GM19193 (cell line): ENCODE results near the gene PPP6R1.

Source experiments
- POLR2A ChIP-seq: IDR thresholded peaks from 4 replicates; pipeline ENCODE4 v1.6.1; 2011; ENCODE audit not compliant: insufficient read depth, insufficient read length; ENCODE audit errors: extremely low read depth

The PPP6R1 gene

DNA sequence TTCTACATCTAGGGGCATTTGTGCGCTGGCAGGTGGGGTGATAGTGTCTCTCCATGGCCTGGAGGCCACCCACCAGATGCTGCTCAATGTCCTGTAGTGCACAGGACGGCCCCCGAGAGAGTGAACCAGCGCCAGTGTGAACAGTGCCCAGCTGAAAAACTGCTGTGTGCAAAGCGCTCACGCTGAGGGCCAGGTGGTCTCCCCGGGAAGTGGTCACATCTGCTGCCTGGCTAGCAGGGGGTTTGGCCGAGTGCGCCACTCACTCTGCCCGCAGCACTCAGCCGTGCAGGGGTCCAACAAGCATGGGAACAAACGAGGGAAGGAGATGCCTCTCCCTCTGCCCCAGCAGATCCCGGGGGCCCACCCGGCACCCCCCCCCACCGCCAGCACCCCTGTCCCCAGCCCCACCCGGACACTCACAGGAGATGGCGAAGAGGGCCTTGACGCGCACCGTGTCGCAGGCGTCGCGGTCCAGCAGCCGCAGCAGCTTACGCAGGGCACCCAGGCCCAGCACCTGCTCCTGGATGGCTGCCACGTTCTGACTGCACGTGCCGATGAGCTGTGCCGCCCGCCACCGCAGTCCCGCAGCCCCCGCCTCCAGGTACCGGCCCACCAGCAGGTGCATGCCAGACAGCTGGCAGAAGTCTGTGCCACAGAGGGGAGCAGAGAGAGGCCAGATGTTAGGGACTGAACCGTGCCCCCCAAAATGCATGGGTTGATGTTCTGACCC is 15.3 kb upstream of the PPP6R1 start:
- TF ChIP-seq POLR2A = no peak

DNA sequence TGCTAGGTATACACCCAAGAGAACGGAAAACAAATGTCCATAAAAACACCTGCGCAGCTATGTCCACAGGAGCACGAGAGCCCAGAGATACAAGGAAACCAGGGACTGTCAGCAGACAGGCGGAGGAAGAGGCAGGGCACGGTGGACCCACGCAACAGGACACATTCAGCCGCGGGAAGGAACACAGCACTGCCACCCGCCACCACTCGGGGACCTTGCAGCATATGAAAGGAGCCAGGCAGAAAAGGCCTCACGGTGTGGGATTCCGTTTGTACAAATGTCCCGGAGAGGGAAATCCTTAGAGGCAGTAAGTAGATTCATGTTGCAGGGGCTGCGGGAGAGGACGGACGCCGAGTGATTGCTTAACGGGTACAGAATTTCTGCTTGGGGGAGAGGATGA is 13.3 kb upstream of the PPP6R1 start:
- TF ChIP-seq POLR2A = no peak

DNA sequence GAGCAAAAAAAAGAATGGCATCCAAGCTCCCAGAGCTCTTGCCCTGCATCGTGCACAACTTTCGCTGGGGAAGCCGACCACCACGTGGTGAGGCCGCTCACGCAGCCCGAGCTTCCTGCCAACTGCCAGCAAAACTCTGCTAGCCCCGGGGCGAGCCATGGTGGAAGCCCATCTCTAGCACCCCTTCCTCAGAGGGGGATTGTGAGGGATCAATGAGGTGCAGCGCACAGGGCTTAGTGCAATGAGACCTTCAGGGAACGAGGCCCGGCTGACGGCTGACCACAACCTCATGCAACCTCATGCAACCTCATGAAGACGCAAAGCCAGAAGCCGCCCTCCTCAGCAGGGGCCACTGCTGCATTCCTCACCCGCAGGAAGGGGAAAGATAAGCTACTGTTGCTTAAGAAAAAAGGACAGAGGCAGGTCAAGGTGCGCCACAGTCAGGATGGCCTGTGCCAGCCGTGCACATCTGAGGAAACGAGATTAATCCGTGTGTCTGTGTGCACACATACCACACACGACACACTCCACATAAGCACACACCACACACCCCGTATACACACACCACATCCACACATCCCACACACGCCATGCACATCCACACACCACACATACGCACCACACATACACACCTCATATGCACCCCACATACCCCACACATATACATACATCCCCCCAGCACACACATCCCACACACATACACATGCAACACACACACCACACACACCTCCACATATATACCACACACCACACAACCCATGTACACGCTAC is 11.5 kb upstream of the PPP6R1 start:
- no peak for TF ChIP-seq POLR2A

DNA sequence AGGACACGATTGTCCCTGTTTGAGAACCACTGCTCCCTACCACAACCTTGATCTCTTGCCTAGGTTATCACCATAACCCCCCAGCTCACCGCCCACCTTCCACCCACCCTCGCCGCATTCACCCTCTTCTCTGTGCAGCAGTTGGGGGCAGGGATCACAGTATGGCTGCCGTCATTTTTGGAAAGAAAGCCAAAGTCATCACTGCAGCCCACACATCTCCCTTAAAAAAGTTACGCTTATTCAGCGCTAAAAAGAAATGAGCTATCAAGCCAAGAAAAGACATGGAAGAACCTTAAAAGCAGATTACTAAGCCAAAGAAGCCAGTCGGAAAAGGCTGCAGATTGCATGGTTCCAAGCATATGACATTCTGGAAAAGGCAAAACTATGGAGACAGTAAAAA is 10.5 kb upstream of the PPP6R1 start:
- no peak for TF ChIP-seq POLR2A

DNA sequence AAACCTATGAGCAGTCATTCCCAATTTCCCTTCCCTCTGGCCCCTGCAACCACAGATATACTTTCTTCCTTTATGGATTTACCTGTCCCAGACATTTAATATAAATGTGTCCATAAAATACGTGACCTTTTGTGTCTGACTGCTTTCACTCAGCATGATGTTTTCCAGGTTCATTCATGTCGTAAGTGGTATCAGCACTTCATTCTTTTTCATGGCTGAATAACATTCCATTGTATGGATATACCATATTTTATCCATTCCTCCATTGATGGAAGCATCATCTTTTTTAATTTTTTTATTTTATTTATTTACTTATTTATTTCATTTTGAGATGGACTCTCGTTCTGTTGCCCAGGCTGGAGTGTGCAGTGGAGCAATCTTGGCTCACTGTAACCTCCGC is 8.0 kb upstream of the PPP6R1 start:
- no peak for TF ChIP-seq POLR2A

DNA sequence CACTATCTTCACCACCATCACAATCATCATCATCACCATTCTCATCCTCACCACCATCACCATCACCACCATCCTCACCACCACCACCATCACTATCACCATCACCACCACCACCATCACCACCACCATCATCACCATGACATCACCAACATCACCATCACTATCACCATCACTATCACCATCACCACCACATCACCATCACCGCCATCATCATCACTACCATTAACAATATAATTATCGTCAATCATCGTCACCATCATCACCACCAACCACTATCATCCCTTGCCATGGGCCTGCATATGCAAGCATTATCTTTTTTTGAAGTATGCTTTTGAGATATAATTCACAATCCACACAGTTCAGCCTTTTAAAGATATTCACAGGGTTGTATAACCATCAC is 7.6 kb upstream of the PPP6R1 start:
- no peak for TF ChIP-seq POLR2A

DNA sequence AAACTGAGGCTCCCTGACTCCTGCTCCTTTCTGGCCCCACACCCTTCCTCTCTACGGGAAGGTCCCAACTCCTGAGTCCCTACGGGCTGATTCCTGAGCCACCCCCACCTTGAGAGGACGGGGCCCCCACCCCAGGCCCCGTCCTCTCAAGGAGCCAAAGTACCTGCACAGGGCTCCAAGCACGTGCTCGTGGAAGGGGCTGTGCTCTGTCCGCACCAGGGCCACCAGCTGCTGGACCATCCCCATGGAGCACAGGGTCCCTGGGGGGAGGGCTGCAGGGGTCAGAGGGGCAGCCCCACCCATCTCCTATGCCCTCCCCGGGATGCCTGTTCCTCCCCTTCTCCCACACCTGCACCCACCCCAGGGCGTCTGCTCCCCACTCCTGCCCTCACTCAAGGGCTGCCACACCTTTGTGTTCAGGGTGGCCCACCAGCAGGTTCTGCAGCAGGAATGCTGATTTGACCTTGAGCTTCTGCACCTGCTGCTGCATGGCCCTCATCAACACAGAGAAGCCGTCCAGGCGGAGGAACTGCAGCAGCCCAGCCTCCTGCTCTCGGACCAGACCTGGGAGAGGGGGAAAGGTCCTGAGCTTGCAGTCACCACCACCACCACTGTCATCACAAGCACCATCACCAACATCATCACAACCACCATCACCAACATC is 7.0 kb upstream of the PPP6R1 start:
- no peak for TF ChIP-seq POLR2A

DNA sequence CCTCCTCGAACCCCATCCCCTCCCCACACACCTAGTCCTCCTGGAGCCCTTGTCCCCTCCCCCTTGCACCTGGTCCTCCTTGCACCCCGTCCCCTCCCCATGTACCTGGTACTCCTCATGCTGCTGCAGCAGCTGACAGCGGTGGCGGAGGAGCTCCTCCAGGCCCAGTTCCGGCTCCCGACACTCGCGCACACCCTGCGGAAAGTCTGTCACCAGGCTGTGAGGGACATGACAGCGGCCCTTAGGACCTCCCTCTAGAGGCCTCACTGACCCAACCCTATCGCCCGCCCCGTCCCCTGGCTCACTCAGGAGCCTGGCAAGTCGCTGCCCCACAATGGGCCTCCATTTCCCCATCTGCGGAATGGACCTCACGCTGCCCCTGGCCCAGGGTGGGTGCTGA is 6.4 kb upstream of the PPP6R1 start:
- TF ChIP-seq POLR2A = no peak

DNA sequence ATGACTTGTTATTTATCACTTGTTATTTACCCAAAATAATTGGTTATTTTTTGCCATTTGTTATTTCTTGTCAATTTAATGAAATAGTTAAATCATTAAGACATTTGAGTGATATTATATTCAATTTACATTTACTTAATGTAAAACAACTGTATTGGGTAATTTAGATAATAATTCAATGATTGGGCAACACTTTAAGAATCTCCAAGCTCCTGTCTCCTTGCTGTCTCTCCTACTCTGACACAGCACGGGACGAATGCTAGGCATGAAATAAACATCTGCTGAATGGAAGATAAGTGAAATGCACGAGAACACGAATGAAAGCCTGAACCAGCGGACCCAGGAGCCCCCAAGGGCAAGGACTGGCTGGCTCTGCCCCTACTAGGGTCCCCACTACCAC is 5.7 kb upstream of the PPP6R1 start:
- no peak for TF ChIP-seq POLR2A

DNA sequence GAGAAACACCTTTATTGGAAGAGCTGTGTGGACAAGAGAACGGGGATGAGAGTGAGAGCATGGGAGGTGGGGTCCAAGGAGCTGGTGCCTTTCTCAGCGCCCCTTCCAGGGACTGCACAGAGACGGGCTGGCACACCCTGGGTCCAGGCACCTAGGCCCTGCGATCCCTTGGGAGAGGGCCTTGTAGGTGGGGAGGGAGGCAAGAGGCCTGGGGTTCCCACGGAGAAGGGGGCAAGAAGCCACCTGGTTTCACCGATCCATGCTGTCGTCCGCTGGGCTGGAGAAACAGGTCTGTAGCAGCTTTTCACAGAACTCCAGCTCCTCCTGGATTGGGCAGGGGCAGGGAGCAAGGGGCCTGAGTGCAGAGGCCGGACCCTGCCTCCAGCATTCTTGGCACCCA is 3.5 kb upstream of the PPP6R1 start:
- TF ChIP-seq POLR2A = no peak

DNA sequence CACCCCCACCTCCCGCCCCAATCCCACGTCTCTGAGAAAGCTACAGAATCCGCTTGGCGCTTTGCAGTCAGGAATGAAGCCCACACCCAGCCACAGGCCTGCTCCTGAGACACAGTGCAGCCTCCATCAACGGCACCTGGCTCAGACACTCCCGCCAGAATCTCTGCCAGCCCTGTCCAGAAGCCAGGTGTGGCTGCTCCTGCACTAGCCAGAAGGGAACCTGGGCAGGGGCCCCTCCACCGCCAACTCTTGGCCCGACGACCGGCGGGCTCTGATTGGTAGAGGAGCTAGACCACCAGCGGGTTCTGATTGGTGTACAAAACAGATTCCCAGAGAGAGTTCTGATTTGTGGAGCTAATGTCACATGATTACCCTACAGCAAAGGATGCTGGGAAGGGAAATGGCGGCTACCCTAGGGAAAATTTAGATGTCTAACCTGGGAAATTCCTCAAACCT is 2.9 kb upstream of the PPP6R1 start:
- TF ChIP-seq POLR2A = no peak

DNA sequence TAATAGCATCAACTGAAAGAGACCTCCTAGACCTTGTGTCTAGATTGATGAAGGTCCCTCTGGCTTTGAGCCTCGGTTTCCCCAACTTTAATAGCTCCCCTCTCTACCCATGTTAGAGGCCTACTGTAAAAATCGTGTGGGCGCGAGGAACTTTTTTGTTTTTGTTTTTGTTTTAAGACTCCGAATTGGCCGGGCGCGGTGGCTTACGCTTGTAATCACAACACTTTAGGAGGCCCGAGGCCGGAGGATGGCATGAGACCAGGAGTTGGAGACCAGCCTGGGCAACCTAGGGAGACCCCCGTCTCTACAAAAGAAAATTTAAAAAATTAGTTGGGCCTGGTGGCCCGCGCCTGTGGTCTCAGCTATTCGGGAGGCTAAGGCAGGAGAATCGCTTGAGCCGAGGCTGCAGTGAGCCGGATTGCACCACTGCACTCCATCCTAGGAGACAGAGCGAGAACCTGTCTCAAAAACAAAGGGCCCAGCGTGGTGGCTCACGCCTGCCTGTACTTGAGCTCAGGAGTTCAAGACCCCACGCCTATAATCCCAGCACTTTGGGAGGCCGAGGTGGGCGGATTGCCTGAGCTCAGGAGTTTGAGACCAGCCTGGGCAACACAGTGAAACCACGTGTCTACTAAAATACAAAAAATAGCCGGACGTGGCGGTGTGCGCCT is 858 bp upstream of the PPP6R1 start:
- TF ChIP-seq POLR2A = no peak

DNA sequence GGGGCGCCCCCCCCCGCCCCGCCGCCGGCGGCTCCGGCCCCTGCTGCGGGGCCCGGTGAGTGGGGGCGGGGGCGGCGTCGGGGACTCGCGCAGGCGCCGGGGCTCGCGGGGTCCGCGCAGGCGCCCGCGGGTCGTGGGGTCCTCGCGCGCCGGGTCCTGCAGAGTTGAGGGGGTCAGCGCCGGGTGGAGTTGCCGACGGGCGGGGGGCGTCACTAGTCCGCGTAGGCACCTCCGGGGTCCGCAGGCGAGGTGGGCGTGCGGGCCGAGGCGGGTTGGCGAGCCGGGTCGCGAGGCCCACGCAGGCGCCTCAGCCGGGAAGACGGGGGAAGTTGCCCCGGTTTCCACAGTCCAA is 365 bp downstream of the PPP6R1 start:
- TF ChIP-seq POLR2A = no peak

DNA sequence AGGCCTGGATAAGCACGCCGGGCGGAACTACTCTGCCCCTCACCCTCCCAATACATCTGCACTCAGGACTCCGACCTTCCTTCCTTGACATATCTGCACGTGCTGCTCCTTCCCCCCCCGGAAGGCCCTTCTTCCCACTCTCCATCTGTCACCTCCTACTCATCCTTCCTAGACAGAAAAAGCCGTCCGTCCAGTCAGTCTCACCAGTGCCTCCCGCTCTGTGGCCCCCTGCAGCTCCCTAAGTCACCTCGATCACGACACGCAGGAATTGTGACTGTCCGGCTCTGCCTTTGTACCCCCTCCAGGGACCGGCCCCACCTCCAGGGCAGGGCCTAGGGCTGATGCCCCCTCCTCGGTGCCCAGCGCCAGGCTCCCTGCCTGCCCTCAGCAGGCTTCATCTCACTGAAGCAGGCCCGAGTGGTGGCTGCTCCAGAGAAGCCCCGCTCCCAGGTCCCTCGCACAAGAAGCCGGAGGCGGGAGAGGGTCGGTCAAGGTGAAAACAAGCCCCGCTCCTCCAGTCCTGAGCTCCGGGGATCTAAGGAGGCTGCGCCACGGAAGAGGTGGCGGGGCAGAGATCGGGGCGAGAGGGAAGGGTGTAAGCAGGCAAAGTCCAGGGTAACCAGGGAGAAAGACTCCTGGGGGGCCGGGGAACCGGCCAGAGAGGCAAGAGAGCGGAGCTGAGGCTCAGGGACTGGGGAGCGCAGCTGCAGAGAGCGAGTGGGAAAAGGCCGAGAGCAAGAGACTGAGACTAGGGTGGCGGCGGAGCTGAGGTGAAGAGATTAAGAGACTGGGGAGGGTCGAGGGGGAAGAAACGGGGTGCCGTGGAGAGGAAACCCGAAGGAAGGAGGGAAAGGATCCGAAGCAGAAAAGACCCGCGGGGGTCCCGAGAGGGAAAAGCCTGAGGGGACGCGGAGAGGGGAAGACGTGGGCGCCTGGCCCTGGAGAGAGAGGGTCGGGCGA is 1.1 kb downstream of the PPP6R1 start:
- no peak for TF ChIP-seq POLR2A
